EH (cell line): ENCODE results near the gene AATK.
A peak's percentile ranks its signal among the peaks of the same experiment; 100 is the strongest.

Experiments
- DNase-seq: peaks from one replicate; pipeline ENCODE4 v3.0.0-alpha.2; 2015; ENCODE audit warnings: low read depth

Gene AATK

DNA sequence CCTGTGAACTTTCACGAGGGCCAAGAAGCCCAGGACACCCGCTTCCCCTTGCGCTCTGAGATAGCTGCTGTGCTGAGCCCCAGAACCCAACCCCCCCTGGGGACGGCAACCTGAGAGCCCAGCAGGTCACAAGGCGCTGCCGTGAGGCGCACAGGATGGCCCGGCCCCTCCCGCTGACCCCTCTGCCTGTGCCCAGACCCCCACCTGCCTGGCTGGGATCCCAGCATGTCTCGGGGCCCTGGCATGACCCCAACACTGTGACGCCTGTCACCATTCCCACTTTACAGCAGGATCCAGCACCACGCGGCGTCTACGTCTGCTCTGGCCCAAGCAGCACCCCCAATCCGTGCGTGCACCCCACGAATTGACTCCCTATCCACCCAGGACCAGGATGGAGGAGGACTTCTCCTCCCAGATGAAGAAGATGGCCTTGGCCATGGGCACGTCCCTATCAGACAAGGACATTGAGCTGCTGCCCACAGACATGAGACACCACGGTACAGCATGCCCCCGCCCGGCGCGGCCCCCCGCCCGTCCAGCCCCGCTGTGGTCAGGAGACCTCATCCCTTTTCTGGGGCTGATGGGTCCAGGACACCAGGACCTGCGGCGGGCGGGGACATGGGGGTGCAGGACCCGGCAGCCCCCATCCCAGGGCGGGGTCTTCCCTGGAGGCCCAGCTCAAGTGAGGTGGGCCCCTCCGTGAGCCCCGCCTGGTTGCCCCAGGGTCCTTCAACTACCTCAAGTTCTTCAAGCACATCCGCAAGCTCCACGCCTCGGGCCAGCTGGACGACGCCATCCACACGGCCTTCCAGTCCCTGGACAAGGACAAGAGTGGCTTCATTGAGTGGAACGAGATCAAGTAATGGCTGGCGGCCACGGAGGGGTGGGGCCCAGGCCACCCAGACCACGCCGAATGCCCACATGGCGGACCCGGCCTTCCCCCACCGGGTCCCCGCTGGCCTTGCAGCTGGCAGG is 15.1 kb upstream of the AATK start:
- DNase-seq, result no peak

- DNase-seq, result peak; percentile 7
Measured at GRCh38 chr17:81179861-81180260, 13.8 kb upstream of the AATK start.

- no peak for DNase-seq
Measured at GRCh38 chr17:81179220-81179619, 13.2 kb upstream of the AATK start.

DNA sequence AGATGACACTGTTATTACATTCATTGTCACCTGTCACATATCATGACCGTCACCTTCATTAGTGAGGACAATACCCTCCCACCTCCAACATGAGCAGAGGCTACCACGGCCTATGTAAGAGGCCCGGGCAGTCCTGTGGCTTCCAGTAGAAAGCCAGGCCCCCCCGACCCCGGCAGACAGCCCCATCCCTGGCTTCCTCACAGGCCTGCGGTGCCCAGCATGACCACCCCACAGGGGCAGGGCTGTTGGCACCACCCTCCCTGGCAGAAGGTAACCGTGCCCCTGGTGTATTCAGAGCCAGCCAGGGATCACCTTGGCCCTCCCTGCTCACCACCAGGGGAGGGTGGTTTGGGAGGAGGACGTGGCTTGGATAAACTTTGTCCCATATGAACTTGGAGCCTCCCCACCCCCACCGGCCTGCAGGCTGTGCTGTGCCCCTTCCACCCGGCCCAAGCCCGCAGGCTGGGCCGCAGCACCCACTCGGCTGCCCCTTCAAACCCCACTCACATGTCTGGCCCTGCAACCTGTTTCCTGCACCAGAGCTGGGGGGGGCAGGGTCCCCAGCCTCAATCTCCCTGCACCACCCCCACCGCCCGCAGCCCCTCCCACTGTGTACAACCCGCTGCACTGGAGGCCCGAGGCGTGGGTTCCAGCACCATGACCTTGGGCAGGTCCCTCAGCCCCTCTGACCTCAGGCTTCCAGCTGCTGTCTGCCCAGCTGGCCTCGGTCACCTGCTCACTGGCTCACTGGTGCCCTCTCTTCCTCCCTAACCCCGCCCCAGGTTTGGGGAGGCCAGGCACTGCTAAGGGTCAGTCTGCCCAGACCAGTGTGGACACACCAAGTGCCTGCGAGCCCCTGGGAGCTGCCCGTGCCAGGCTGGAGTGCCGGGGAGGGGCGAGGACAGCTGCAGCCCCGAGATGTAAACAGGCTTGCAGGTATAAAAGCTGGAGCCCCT is 12.4 kb upstream of the AATK start:
- no peak for DNase-seq

DNA sequence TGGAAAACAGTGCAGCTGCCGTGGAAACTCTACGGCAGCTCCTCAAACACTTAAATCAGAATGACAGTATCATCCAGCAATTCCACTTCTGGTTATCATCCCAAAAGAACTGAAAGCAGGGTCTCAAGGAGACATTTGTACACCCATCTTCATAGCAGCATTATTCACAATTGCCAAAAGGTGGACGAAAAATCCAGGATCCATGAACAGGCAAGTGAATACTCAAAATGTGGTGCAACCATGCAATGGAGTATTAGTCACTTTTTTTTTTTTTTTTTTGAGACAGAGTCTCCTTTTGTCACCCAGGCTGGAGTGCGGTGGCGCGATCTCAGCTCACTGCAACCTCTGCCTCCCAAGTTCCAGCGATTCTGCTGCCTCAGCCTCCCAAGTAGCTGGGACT is 10.6 kb upstream of the AATK start:
- no peak for DNase-seq

- peak; percentile 56 for DNase-seq
Measured at GRCh38 chr17:81173762-81174155, 7.7 kb upstream of the AATK start.

DNA sequence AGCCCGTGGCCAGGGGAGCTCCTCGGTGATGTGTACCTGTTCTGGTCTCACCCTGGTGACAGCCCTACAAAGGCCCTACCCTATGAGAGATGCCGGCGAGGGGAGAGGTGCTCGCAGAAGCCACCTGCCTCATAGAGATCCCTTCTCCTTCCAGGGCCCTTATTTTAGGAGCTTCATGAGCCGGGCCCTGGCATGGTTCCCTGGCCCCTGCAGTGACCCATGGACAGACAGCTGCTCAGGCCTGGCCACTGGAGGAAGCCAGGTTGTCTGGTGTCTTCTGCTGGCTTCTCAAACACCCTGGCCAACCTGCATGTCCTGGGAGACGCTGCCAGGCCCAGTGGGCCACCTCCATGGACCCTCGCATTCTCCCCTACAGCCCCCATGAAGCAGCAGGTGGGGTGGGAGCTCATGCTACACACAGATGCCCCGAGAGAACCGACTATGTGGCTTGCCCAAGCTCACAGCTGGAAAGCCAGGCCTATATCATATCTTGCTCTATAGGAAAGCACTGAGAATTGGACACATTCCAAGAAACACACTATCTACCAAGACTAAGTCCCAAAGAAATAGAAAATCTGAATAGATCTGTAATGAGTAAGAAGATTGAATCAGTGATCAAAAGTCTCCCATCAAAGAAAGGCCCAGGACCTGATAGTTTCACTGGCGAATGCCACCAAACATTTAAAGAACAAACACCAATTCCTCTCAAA is 7.2 kb upstream of the AATK start:
- no peak for DNase-seq

DNA sequence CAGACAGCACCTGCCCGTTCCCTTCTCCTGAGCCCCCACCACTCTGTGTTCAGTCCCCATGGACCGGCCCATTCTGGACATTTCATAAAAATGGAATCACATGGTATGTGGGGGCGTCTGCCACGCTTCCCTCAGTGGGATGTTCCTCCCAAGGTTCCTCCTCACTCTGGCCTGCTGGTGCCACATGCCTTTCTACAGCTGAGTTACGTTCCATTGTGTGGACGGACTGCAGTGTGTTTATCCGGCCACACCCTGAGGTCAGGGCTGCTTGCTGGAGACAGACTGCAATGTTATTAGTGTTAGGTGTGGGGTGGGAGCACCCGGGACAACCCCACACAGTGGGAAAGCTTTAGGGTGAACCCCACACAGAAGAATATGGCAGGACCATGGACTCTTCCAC is 5.9 kb upstream of the AATK start:
- DNase-seq, result peak; percentile 32

DNA sequence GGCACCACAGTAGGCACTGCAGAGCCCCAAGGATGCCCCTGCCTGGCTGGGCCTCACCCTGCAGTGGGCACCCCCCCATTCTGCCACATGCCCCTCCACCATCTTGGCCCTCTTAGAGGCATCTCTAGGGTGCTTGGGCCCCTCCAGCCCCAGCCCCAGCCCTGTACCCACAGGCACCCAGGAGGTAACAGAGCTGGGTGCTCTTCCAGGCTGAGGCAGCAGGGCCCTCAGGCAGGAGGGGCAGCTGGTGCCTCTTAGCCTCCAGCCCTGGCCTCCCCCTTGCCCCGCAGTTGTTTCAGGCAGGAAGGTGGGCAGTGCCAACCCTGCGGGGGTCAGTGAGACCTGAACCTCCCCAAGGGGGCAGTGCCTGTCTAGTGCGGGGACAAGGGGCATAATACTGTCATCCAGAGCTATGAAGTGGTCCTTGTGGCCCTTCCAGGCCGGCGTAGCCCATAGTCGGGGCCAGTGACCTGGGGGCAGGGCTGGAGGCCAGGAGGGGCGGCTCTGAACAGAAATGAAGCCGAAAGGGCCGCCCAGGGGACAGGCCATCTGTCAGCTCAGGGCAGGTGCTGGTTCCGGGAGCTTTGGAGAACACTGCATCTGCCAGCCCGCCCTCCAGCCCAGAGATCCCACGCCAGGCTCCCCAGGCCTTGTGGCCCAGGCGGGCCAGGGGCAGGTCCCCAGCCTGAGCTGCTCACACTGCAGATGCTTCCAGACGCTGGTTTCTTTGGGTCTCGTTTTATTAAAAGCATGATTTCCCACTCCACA is 4.9 kb upstream of the AATK start:
- DNase-seq, result no peak

DNA sequence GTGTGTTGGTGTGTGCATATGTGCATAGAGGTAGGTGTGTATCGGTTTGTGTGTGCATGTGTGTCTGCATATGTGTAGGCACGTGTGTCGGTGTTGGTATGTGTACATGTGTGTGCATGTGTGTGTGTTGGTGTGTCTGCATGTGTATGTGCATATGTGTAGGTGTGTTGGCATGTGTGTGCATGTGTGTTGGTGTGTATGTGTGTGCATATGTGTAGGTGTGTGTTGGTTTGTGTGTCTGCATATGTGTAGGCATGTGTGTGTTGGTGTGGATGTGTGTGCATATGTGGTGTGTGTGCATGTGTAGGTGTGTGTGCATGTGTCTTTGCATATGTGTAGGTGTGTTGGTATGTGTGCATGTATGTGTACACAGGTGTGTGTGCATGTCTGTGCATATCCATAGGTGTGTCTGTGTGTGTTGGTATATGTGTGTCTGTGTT is 3.9 kb upstream of the AATK start:
- no peak for DNase-seq

GRCh38 chr17:81167638-81168037 is 1.6 kb upstream of the AATK start:
- no peak for DNase-seq

- no peak for DNase-seq
Measured at GRCh38 chr17:81167194-81167524, 1.1 kb upstream of the AATK start.

- DNase-seq, result no peak
Measured at GRCh38 chr17:81165246-81166032, 582 bp downstream of the AATK start, which contains the start of gene PVALEF. Gene PVALEF, plus strand, starts transcription at chr17:81165507. Its CDS starts 15,720 bp downstream, at chr17:81181227.

- no peak for DNase-seq
Measured at GRCh38 chr17:81164371-81165245, 1.4 kb downstream of the AATK start.

DNA sequence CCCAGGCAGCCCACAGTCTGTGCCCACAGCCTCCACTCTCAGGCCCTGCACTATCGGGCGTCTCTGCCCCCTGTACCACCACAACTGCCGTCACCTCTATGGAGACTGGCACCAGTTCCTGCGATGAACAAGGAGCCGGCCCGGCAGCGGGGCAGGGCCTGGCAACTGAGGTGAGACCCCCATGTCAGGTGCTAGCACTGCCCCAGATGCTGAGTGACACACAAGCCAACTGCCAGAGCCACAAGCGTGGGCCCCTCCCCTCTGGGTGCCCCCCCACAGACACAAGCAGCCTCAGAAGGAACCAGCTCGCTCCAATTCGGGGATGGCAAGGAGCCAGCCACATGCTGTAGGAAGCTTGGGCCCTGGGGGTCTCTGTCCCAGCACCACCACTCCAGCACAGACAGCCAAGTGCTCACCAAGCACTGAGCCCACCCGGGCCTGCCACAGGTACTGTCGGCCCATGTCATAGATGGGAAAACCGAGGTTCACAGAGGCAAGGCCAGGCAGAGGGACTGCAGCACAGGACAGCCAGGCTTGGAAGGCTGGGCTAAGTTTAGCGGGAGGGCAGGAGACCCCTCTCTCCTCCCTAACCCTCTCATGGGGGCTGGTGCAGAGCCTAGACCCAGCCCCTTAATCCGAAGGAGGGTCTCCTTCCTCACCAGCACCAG is 2.2 kb downstream of the AATK start:
- DNase-seq, result no peak

DNA sequence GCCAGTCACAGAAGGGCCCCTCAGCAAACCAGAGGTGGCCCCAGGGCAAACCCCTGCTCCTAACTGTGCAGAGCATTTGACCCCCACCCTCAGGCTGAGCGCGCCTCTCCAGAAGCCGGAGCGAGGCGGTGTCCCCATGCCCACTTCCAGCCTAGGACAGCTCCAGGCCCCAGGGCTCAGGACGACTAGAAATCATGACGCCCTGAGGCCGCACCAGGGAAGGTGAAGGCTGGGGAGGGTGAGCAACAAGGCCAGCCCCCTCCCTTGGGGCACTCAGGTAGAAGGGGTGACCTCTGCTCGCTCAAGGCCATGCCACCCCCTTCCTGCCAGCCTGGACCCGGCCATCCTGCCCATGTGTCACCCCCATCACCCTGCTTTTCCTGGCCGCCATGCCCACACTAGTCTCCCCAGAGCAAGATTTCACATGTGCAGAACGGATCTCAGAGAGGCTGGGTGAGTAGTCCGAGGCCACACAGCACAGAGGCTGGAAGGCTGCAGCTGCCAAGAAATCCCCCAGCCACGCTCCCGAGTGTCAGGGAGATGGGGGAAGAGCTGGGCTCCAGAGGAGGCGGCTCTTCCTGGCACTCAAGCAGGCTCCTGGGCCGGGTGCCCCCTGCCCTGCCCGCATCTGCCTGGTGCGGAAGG is 2.8 kb downstream of the AATK start:
- no peak for DNase-seq

DNA sequence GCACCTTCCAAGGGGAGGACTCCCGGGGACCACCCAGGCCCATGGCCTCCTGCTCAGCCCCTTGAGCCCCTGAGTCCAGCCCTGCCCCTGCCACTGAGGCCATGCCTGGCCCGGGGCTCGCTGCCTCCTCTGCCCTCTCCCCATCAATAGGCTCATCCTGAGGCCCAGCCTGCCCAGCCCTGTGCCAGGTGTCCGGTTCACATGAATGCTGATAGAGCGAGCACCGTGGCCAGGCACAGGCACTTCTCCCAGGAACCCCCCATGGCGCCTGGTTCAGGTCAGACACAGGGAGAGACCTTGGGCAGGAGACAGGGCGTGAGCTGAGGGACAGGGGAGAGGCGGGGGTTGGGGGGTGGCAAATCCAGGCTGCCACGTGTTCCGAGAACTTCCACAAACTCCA is 3.5 kb downstream of the AATK start:
- no peak for DNase-seq

DNA sequence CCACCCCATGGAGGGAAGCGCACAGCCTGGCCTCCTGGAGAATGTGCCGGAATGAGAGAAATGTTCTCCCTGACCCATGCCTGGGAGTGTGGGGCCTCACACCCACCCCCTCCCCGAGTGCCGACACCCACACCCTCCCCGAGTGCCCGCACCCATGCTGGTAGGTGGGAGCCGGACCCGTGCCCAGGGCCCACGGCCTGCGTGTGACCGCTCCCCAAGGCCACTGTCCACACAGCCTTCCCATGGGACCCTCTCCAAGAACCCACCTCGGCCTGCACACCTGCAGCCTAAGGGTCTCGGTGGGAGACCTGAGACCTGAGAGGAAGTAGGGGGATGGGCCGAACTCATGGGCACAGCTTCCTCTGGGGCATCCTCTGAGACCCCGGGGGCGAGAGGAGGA is 4.0 kb downstream of the AATK start:
- no peak for DNase-seq
